NCI-H524 treated with DMSO at 0.1 percent for 48 hours (cell line): ENCODE data around the gene SIRT1.
"Not testable (repeated sequence)": the region's sequence is repeated elsewhere in the genome, so short reads cannot be mapped to it uniquely, and the experiment has no call there.

Source experiments
- DNase-seq: peaks from one replicate; lab custom pipeline; 2025; lab: John Stamatoyannopoulos, UW

SIRT1 gene

GRCh38 chr10:67965456-67965855 is 81.0 kb downstream of the SIRT1 start:
- DNase-seq, result no peak

- not testable (repeated sequence) for DNase-seq
These were observed 81.6 kb downstream of the SIRT1 start for GRCh38 chr10:67966035-67966434.
